Liver (tissue), 9 donors: ENCODE data around the gene TTYH2. TPM values are rescaled to one million over a fixed set of nuclear protein-coding genes. Genes with fewer than 3 reads are reported as not detected.
A peak's percentile ranks its signal among the peaks of the same experiment; 100 is the strongest.

Experiments used
- DNase-seq: peaks from one replicate; pipeline ENCODE4 v3.0.0-alpha.2; 2017; ENCODE audit warnings: low spot score
- H3K27ac ChIP-seq, 2 donors: one replicate each; pipeline ENCODE4 v1.7.0; 2013; ENCODE audit warnings: inconsistent platforms in 2 of 2, low read length in 2 of 2, control low read depth in 1 of 2, low read depth in 1 of 2, mild to moderate bottlenecking in 1 of 2
- H3K27me3 ChIP-seq, 4 donors: one replicate each; pipeline versions ENCODE4 v1.6.1 to v1.7.0; 2013; ENCODE audit warnings: low read length in 3 of 4, inconsistent platforms in 1 of 4, mild to moderate bottlenecking in 1 of 4, moderate library complexity in 1 of 4; ENCODE audit not compliant: control insufficient read depth in 4 of 4, insufficient read depth in 4 of 4
- H3K36me3 ChIP-seq, 4 donors: one replicate each; pipeline versions ENCODE4 v1.6.1 to v1.7.0; 2013; ENCODE audit warnings: low read length in 3 of 4, mild to moderate bottlenecking in 3 of 4, low read depth in 1 of 4, moderate library complexity in 1 of 4; ENCODE audit not compliant: control insufficient read depth in 4 of 4, insufficient read depth in 3 of 4
- H3K4me1 ChIP-seq, 4 donors: one replicate each; pipeline versions ENCODE4 v1.6.1 to v1.7.0; 2013; ENCODE audit warnings: low read length in 3 of 4, mild to moderate bottlenecking in 3 of 4, moderate library complexity in 1 of 4; ENCODE audit not compliant: control insufficient read depth in 4 of 4, insufficient read depth in 4 of 4
- H3K4me3 ChIP-seq, 3 donors: one replicate each; pipeline versions ENCODE4 v1.6.1 to v1.7.0; 2013; ENCODE audit warnings: low read length in 3 of 3, control low read depth in 1 of 3, low read depth in 1 of 3, mild to moderate bottlenecking in 1 of 3
- H3K9ac ChIP-seq, 2 donors: one replicate each; pipeline ENCODE4 v1.7.0; 2013; ENCODE audit warnings: low read length in 2 of 2, mild to moderate bottlenecking in 2 of 2, moderate library complexity in 2 of 2, control low read depth in 1 of 2, low read depth in 1 of 2
- H3K9me3 ChIP-seq, 4 donors: one replicate each; pipeline versions ENCODE4 v1.6.1 to v1.7.0; 2013; ENCODE audit warnings: low read length in 3 of 4; ENCODE audit not compliant: control insufficient read depth in 4 of 4
- ATF3 ChIP-seq: IDR thresholded peaks from 2 replicates; pipeline ENCODE4 v1.6.1; 2016; ENCODE audit warnings: antibody characterized with exemption
- EGR1 ChIP-seq, 2 donors: IDR thresholded peaks; 2 replicates each; pipeline ENCODE4 v1.6.1; 2016 to 2018; ENCODE audit warnings: antibody characterized with exemption in 2 of 2, low read depth in 2 of 2
- FOXA2 ChIP-seq: IDR thresholded peaks from 2 replicates; pipeline ENCODE4 v1.6.1; 2016; ENCODE audit warnings: antibody characterized with exemption
- GABPA ChIP-seq, 2 donors: IDR thresholded peaks in 1 of 2; conservative IDR thresholded peaks in 1 of 2; 2 replicates each; pipeline ENCODE4 v1.6.1; 2016; ENCODE audit warnings: antibody characterized with exemption in 2 of 2, mild to moderate bottlenecking in 1 of 2, moderate library complexity in 1 of 2
- HNF4A ChIP-seq, 2 donors: conservative IDR thresholded peaks; 2 replicates each; pipeline ENCODE4 v1.6.1; 2016; ENCODE audit warnings: antibody characterized with exemption in 2 of 2, mild to moderate bottlenecking in 2 of 2
- JUND ChIP-seq, 2 donors: IDR thresholded peaks; 2 replicates each; pipeline ENCODE4 v1.6.1; 2016; ENCODE audit warnings: antibody characterized with exemption in 2 of 2
- NR2F2 ChIP-seq: IDR thresholded peaks from 2 replicates; pipeline ENCODE4 v1.6.1; 2016; ENCODE audit warnings: antibody characterized with exemption
- RAD21 ChIP-seq, 2 donors: IDR thresholded peaks; 2 replicates each; pipeline ENCODE4 v1.6.1; 2016; ENCODE audit warnings: antibody characterized with exemption in 2 of 2, mild to moderate bottlenecking in 2 of 2
- REST ChIP-seq: IDR thresholded peaks from 2 replicates; pipeline ENCODE4 v1.6.1; 2016; ENCODE audit warnings: antibody characterized with exemption, mild to moderate bottlenecking
- SP1 ChIP-seq: IDR thresholded peaks from 2 replicates; pipeline ENCODE4 v1.6.1; 2018; ENCODE audit warnings: antibody characterized with exemption, mild to moderate bottlenecking
- WGBS: extraction: QIAGEN DNeasy Blood & Tissue Kit; methylation state at CpG from one replicate; pipeline ENCODE4 v1.1.7; 2013; 5-methylcytosine and 5-hydroxymethylcytosine counted together
- polyA plus RNA-seq, 2 donors: library from polyadenylated mRNA; stranded (reverse) in 1 of 2; unstranded in 1 of 2; fragments of 200-250 nt in 1 of 2; fragments of >200 nt in 1 of 2; fragmentation: Nextera tagmentation in 1 of 2; extraction: Ambion mirVana in 1 of 2; gene quantifications; one replicate each; pipeline versions ENCODE4 v1.2.1 to v1.2.3, GENCODE V29; 2013 to 2015
- total RNA-seq, 2 donors: library from RNA; depleted of rRNA; stranded (reverse); fragments of >200 nt; gene quantifications; one replicate each; pipeline ENCODE4 v1.2.3, GENCODE V29; 2014
- TF ChIP-seq, protein P1 (sequence below): IDR thresholded peaks from 2 replicates; pipeline ENCODE4 v1.6.1; 2016; ENCODE audit warnings: antibody characterized with exemption
- donor health status: healthy.
- donor health status: healthy.
- donor health status: healthy.
- donor health status: healthy.
- donor health status: healthy.

The TTYH2 gene, protein sequence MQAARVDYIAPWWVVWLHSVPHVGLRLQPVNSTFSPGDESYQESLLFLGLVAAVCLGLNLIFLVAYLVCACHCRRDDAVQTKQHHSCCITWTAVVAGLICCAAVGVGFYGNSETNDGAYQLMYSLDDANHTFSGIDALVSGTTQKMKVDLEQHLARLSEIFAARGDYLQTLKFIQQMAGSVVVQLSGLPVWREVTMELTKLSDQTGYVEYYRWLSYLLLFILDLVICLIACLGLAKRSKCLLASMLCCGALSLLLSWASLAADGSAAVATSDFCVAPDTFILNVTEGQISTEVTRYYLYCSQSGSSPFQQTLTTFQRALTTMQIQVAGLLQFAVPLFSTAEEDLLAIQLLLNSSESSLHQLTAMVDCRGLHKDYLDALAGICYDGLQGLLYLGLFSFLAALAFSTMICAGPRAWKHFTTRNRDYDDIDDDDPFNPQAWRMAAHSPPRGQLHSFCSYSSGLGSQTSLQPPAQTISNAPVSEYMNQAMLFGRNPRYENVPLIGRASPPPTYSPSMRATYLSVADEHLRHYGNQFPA
- total RNA-seq (1 to 10 TPM; 1.3 to 2.4 TPM), polyA plus RNA-seq (under 1 TPM; 0.40 to 0.72 TPM)

DNA sequence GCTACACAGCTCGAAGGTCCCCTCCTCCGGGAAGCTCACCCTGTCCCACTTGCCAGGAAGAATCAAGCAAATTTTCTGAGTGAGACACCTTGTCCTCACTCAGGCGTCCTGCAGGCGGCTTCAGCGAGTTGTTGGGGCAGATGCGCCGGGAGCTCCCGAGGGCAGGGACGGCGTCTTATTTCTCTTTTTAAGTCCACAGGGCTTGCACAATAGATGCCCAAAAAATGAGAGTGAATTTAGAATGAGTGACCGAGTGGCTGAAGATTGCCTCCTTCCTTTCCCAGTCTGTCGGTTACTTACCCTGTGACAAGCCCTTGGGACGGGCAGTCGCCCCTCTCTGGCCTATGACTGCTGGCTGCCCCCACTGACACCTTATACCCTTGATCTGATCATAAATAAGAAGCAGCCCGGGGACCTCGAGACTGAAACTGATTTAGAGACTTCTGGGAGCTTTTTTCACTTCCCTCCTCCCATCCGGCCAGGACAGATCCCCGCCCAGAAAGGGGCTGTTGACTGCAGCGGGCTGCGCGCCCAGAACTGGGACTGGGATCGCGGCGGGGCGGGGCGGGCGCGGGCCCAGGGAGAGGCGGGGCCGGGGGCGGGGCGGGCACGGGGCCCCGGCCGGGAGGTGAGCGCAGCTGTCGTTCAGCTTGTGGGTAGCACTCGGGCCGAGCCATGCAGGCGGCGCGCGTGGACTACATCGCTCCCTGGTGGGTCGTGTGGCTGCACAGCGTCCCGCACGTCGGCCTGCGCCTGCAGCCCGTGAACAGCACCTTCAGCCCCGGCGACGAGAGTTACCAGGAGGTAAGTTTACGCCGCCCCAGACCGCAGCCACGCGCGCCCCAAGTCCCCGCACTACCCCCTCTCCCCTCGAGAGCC, at the start of gene TTYH2:
Gene TTYH2, plus strand, starts transcription at position 659 of the 879 bp plus-strand sequence. Its CDS starts 17 bp downstream, at position 676.
- H3K9ac ChIP-seq: peak within 1 kb of the TSS; percentile 69 to 74
- H3K9me3 ChIP-seq: no peaks in the 10 kb centered on the region
- peaks cover 9 to 33% (median 23%) of the 10 kb centered on the region in 4 donors for H3K4me1 ChIP-seq
- 1% methylated on average over 62 of the region's 62 CpGs for WGBS
- H3K27ac ChIP-seq: peak within 1 kb of the TSS; percentile 38 to 85
- H3K36me3 ChIP-seq: peaks cover 5 to 20% (median 14%) of the 10 kb centered on the region in 4 donors
- peak; percentile 88 for DNase-seq
- no peaks in the 10 kb centered on the region for H3K27me3 ChIP-seq
- H3K4me3 ChIP-seq: peak within 1 kb of the TSS; percentile 62 to 76 (median 63)
- TF ChIP-seq EGR1 (IDR thresholded peaks at IDR 0.05; ENCODE audit: low read depth in 2 of 2) (peak in 1 of 2 donors; percentile 9), JUND (IDR thresholded peaks at IDR 0.05) (no peak), RAD21 (IDR thresholded peaks at IDR 0.05) (peak in 1 of 2 donors; percentile 27), HNF4A (conservative IDR thresholded peaks at IDR 0.05) (peak in 1 of 2 donors; percentile 20), SP1 (peak; percentile 69), NR2F2 (peak; percentile 14), REST (peak; percentile 65), FOXA2 (no peak), GABPA (IDR thresholded peaks at IDR 0.05 in 1 of 2, conservative IDR thresholded peaks at IDR 0.05 in 1 of 2) (peak in 1 of 2 donors; percentile 78), ATF3 (no peak)

GRCh38 chr17:74163836-74164235, 49.5 kb upstream of the TTYH2 start:
- no peak for DNase-seq
- Histone ChIP-seq H3K9ac (no peak overlapping the region), H3K4me3 (no peak overlapping the region), H3K4me1 (no peaks in the 10 kb centered on the region), H3K9me3 (peaks cover 0 to 7% (median under 1%) of the 10 kb centered on the region in 4 donors), H3K27ac (no peak overlapping the region), H3K36me3 (no peaks in the 10 kb centered on the region), H3K27me3 (peaks cover 0 to 7% (median 4%) of the 10 kb centered on the region in 4 donors)
- 69% methylated on average over 7 of the region's 7 CpGs for WGBS
- no peak for TF ChIP-seq GABPA (IDR thresholded peaks at IDR 0.05 in 1 of 2, conservative IDR thresholded peaks at IDR 0.05 in 1 of 2)
- TF ChIP-seq, protein P1, sequence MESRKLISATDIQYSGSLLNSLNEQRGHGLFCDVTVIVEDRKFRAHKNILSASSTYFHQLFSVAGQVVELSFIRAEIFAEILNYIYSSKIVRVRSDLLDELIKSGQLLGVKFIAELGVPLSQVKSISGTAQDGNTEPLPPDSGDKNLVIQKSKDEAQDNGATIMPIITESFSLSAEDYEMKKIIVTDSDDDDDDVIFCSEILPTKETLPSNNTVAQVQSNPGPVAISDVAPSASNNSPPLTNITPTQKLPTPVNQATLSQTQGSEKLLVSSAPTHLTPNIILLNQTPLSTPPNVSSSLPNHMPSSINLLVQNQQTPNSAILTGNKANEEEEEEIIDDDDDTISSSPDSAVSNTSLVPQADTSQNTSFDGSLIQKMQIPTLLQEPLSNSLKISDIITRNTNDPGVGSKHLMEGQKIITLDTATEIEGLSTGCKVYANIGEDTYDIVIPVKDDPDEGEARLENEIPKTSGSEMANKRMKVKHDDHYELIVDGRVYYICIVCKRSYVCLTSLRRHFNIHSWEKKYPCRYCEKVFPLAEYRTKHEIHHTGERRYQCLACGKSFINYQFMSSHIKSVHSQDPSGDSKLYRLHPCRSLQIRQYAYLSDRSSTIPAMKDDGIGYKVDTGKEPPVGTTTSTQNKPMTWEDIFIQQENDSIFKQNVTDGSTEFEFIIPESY: no peak
- TF ChIP-seq FOXA2: no peak
